Stimulated activated CD8-positive, alpha-beta memory T cell treated with anti-CD3 and anti-CD28 coated beads, Interleukin-15, amount 100 ng/mL, for 24 hours (primary cell): Measurements from ENCODE around the gene RHBDD1.

Experiments
- DNase-seq: peaks from one replicate; pipeline ENCODE4 v3.0.0-alpha.2; 2020; ENCODE audit warnings: low read depth

The RHBDD1 gene, protein sequence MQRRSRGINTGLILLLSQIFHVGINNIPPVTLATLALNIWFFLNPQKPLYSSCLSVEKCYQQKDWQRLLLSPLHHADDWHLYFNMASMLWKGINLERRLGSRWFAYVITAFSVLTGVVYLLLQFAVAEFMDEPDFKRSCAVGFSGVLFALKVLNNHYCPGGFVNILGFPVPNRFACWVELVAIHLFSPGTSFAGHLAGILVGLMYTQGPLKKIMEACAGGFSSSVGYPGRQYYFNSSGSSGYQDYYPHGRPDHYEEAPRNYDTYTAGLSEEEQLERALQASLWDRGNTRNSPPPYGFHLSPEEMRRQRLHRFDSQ

DNA sequence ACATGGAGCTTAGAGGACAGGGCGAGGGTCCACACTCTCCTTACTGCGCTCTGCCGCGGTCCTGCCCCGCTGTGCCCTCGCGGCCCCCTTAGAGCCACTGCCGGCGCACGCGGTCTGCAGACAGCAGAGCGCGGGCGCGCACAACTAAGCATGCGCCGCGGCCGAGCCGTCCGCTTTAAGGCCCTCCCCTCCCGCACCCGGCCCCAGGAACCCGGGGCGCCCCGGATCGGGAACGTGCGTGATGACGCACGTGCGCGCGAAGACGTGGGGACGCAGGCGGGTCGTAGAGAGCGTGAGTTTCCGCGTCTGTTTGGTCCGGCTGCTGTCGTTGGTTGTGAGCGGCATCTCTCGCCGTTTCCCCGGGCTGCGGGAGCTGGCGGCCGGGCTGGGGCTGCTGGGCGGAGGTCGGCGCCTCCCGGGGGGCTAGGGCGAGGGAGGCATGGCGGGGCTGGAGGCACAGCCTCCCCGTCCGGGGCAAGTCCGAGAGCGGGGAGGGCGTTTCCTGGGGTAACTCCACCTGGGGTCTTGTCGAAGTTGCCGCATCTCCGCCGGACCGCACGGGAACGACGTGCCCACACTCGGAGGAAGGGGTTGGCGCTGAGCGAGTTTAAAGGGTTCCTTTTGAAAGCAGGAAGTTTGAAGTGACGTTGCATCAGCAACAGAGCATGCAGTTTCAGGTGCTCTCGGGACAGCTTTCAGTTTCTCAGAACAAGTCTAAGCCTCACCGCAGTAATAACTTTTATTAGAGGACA lies at the start of gene RHBDD1:
TSS of gene RHBDD1 (plus strand) at position 259 of the 752 bp plus-strand sequence. CDS start 28,640 bp downstream, outside the sequence.
- DNase-seq = peak; percentile 85

DNA sequence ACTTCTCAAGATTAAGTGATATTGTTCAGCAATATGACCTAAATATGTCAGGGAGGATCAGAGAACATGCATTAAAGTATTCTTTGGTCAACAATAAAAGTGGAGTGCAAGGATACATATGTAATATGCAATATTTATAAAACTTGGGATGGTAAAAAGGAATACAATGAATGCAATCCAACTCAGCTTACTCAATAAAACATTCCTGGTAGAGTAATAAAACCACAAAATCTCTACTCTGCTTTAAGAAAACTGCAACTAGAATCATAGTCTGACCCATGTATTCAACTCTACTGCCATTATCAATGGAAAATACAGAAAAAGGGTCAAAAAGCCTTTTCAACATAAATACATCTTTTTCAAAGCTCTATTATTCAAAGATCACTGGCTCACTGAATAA lies 47.8 kb upstream of the RHBDD1 start:
- DNase-seq = no peak

DNA sequence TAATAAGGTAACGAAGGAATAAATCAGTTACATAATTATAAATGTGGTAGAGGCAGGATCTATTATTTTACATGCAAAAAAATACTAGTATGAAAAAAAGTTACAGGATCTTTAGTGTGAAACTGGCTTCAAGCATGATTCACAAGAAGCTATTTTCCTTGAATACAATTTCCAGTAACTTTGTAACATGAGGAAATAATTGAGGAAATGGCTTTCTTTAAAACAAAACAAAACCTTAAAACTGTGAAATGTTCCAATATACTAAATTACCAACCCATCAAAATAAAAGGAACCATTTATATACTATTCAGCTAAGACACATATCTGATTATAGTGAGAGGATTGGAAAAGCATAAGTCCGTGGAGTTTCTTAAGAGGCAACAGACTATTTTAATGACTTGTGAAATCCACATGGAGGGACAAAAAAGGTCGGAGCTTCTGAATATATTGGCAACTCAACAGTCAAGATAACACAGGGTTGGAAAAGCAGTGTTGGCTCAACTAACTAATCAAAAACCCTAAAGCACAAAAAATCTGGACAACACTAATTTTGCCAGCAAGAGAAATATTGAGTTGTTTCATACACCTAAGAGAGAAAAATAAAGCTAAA lies 46.9 kb upstream of the RHBDD1 start:
- no peak for DNase-seq

DNA sequence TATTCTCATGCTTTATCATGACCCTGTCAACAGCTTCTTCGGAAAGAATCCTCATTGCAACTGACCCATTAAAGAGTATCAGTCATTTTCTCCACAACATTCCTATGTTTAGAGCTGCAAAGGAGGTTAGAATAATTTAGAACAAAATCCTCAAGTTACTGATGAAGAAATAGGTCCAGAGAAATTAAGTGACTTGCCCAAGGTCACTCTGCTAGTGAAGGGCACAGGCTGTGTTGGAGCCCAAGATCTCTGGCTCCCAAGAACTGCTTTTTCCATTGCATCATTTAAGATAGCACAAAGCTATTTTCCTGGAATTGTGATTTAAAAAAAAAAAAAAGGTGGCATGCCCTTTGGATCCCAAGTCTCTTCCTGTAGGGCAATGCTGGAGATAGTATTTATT lies 45.8 kb upstream of the RHBDD1 start:
- DNase-seq = no peak

DNA sequence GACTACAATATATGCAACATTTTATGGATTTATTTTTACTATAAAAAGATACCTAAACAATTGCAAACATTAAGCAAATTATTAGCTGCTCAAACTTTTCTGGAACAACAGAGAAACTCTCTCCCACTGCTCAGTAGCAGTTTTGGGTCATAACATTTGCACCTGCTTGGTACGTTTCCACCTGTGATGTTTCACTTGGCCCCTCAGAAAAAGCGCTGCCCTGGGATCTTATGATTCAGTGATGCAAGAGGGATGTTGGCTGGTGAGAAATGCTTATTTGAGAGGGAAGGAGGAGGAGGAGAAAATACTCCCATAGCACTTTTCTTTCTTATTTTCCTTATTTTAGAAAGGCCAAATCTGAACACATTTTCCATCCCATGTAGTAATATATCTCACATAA lies 45.4 kb upstream of the RHBDD1 start:
- DNase-seq = no peak

DNA sequence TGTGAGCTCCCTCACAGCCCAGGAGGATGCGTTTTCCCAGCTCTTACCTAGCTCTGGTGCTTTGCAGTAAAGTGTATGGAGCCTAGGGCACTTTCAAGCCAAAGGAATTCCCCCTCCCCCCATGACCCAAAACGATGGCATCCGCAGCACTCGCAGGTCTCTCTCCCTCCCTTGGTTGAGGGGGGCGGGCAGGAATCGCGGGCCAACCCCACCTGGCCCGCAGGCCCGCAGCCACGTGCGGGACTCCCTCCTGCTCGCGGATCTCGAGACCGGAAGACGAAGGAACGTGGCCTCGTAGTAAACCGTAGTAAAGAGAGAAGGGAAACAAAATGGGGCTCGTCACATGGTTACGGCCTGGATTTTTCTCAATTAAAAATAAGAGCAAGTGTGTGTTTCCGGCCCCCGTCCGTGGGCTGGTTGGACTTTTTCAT lies 44.8 kb upstream of the RHBDD1 start:
- DNase-seq = no peak

DNA sequence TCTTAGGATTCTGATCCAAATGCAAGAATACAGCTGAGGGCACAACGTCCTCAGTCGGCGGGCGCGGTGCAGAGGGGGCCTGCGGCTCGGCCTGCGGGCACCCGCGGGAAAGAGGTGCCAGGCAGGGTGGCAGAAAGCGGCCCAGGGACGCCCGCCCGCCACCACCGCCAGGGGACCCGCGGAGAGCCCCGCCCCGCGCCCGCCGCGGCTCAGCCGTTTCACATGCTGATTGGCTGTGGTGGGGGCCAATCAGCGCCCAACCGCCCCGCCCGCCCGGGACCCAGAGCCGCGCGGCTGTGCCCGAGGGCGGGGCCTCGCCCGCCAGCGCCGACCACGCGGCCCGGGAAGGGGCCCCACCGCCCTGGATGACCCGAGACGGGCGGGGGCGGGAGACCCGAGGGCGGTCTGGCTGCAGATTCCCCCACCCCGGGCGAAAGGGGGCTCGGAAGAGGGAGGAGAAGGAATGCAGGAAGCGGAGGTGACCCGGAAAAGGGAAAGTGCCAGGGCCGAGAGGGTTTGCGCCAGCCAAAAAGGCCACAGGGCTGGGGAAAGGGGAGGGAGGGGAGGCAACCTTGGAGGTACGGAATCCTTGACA lies 44.3 kb upstream of the RHBDD1 start:
- peak; percentile 81 for DNase-seq

DNA sequence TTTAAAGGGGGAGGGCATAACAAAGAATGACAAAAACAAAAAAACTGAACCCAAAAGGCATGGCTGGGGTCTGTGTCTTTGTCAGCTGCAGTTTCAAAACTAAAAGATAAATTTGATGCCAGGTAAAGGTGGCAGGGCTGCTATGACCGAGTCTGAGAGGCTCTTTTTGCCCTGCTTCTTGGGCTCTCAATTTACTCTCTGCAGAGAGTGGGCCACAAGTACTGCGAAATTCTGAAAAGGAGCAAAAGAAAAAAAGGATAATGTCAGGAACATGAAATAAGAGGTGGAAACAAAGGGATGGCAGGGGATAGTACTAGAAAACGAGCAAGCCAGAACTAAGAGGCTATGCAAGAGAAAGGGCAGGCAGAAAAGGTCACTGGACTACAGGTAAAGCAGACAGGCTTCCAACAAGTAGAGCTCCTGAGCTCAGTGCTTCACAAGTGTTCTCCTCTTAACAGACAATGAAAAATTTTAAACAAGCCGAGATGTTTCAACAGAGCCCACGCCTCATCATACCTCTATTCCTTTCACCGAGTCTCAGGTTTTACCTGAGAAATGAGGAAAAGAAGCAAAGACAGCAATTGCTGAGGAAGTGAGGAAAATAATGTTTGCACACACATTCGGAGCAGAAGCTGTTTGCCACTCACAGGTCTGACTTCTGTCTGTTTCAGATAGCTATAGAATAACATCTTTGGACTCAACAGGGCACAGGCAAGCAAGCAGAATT lies 43.5 kb upstream of the RHBDD1 start:
- no peak for DNase-seq

DNA sequence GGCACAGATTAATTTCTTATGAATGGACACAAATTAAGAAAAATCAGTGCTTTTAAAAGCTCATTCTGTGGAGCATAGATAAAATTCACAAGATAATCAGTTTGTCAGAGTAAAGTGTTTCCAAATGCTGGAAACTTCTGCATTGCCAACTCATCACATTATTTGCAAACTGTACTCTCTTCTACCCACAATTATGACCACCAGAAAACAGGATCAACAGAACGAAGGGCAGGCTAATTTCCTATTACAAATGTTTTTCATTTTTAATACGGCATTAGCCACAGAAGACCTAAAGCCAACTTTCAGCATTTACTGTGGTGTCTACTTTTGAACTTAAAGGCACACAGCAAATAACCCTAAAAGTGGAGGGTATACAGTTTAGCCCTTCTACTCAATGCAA lies 42.2 kb upstream of the RHBDD1 start:
- DNase-seq = no peak

DNA sequence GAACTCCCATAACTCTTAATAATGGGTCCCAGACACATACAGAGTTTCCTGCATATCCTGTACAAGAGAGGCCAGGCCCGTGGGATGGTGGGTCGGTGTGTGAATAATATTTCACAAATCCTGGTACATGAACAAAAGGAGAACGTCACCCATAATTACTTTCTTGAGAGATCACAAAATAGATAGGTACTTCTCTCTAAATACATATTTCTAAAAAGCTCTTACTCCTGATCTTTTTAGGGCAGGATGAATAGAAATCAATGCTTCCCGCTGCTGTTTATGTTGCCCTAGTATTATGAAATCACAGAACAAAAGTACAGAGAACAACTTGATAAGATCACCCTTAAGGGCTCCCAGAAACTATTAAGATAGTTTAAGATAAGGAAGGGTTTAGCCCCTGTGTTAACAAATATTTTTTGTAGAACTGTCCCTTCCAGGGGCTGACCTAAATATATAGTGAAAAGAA lies 41.6 kb upstream of the RHBDD1 start:
- no peak for DNase-seq

DNA sequence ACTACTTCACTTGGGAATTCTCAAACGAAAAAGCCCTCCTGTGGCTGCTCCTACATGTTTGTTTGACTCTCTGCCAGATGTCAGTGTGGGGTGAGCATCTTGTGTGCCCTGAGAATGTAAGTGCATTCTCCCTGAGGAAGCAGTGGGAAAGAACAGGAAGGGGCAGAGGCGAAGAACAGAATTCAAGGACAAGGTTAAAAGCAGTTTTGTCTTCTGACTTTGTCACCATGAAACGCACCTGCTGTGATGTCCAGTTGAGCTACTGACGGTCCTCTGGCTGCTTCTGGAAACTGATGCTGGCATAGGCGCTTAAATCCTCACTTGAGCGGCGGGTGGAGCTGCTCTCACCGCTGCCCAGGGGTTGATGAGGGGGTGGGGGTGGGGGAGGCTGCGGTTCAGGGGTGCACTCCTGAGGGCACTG lies 41.1 kb upstream of the RHBDD1 start:
- no peak for DNase-seq

DNA sequence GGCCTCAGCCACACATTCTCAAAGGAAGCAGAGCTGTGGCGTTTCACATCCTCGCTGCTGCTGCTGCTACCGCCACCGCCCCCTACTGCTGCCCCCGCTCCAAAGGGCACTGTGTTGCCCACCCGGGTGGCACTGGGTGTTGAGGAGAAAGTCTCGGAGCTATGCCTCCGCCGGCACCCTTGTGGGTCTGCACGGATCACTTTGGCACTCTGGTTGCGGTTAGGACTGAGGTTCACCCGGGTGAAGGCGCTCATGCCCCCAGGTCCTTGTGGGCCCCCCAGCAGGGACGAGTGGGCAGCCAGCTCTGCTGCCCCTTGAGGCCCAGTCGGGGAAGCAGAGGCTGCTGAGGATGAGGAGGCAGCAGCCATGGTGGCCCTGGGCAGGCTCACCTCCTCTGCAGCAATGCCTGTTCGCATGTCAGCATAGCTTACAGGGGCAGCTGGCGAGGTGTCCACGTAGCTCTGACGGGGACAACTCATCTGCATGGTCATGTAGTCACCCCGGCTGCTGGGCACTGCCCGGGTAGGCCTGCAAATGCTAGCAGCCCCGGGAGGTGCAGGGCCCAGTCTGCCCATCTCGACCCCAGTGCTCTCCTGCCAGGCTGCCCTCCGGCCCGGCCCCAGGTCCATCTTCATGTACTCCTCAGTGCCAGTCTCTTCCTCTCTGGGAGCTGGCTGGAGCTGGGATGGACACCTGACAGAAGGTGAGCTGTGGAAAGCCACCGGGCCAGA lies 40.4 kb upstream of the RHBDD1 start:
- DNase-seq = no peak

DNA sequence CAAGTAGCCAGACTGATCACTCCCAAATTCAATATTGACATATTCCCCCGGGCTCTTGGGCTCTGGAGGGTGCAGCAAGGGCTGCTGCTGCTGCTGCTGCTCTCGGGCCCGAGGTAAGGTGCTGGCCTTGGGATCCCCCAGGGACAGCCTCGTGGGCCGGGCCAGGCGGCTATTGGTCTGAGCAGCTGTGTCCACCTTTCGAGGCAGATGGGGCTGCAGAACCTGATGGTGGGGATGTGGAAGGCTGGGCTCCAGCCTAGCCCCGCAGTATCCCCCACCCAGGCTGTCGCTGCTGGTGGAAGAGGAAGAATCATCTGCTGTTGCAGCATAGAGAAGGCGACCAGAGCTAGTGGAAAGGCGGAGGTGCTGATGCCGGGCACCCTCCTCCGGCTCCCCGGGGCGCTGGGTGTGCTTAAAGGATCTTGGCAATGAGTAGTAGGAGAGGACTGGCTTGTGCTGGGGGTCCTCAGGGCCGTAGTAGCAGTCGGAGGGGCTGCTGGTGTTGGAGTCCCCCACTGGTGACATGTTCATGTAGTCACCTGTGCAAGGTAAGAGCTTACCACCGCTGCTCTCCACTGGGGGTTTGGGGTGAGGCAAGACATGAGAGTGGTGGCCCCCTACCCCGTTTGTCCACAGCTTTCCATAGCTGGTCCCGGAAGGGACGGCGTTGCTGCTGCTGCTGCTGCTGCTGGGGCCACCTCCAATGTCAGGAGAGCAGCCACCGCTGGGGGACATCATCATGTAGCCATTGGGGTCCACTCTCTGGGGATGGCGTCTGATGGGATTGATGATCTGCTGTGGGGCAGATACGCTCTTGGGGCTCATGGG lies 39.6 kb upstream of the RHBDD1 start:
- no peak for DNase-seq

DNA sequence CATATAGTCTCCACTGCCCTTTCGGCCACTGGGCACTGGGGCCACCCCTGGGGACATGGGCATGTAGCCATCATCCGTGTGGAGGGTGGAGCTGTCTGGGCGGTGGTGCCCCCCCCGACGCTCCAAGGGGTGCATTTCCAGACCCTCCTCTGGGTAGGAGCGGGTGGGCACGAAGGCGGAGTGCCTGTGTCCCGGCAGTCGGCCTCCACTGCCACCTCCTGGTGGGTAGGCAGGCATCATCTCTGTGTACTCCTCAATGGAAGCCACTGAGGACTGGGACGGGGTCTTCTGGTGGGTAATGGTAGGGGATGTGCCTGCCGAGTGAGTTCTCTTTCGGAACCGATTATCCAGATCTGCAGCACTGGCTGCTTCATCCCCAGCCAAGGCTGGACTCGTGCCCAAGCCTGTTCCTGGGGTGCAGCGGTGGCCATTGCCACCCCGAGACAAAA lies 39.0 kb upstream of the RHBDD1 start:
- DNase-seq = no peak

DNA sequence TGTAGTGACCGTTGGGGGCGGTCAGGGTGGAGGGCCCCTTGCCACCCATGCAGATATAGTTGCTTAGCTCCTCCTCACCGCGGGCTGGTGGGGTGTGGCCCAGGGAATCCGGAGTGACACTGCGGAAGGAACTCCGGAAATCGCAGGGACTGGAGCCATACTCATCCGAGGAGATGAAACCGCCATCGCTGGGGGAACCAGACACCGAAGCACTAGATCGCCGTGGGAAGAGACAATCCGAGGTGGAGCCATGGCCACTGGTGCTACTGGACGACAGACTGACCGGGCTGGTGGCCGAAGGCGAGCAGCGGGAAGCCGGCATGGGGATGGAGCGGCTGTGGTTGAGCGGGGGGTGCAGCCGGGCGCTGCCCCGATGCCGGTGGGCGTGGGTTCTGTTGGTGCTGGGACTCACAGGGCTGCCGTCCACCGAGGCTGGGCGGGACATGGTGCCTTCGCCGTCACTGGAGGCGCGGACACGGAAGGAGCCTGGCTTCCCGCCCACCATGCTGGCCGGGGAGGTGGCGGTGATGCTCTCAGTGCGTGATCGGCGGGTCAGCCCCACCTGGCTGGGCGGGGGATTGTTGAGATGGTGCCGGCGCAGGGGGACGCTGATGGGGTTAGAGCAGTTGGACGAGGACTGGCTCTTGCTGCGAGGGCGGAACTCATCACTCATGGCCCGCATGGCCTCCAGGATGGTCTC lies 38.4 kb upstream of the RHBDD1 start:
- DNase-seq = no peak

DNA sequence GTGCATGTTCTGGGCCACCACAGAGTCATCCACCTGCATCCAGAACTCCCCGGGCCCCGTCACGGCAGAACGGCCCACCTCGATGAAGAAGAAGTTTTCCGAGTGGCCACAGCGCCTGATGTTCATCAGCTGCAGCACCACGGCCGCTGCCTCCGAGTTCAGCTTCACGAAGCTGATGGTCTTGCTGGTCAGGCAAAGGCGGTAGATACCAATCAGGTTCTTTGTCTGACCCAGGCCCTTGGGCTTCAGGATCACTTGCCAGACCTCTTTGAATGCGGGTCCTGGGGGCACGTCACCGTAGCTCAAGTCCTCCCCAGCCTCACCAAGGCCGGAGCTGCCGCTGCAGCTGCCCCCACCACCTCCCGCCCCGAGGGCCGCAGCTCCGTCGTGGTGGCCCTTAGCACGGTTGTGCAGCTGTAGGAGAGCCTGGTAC lies 37.8 kb upstream of the RHBDD1 start:
- no peak for DNase-seq

DNA sequence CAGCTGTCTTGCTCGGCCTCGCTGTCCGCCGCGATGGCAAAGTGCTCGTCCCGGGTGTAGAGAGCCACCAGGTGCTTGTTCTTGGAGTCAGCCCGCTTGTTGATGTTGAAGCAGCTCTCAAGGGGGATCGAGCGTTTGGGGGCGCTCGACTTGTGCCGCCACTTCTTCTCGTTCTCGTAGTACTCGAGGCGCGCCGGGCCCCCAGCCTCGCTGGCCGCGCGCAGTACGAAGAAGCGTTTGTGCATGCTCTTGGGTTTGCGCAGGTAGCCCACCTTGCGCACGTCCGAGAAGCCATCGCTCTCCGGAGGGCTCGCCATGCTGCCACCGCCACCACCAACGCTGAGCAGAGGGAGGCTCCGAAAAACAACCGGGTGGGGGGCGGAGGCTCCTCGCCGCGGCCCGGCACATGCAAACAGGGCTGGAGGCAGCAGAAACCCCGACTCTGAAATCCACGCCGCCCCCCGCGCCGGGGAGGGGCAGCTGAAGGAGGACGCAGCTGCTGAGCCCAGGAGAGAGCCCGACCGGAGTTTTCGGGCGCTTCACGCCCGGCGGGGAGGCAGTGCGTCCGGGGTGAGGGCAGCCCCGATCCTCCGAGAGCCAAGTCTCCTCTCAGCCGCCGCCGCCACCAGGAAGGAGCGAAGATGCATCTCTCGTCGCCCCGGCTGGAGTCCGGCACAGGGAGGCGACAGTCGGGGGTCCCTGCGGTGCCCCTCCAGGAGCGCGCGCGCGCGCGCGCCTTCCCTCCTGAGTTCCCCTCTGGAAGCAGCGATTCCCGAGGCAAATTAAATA lies 37.2 kb upstream of the RHBDD1 start:
- DNase-seq = no peak

DNA sequence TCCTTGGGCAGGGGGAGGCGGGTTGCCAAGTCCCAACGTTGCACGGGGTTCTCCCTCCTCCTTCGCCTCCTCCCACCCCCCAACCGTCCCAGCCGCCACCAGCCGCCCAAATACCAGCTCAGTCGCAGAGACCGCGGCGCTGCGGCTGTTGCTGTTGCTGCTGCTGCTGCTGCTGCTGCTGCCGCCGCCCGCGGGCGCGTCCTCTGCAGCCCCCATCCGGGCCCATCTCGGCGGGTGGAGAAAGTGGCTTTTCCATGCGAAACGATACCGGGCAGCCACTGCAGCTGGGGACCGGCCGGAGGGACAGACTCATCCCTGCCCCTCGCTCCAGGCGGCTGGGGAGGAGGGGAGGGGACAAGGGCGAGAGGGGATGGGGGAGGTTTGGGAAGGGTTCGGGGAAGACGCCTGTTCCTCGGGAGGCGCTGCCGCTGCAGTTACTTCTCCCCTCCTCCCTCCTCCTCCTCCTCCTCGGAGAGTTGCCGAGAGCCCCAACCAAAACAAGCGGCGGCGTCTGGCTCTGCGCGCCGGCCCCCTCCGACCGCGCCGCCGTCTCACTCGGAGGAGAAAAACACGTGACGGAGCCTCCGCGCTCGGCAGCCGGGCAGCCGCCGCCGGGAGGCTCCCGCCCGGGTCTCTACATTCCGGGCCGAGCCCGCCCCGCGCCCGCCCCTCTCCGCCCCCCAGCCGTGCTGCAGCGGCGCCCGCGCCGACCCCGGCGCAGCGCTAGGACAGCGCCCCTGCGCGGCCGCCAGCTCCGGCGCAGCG lies 36.5 kb upstream of the RHBDD1 start, which contains the start of gene IRS1:
TSS of gene IRS1 (minus strand) at position 610 of the 765 bp plus-strand sequence. CDS start 1,082 bp downstream, outside the sequence.
- DNase-seq = peak; percentile 38
